VCaP (cell line): ENCODE results near the gene GLMP.

ENCODE experiments used
- H3K27ac ChIP-seq: fragments of 450-650 bp; 2 replicates; pipeline ENCODE4 v1.5.1; 2017
- TF ChIP-seq, protein P1 (sequence below): fragments of 450-650 bp; conservative IDR thresholded peaks from 2 replicates; pipeline ENCODE4 v1.5.1; 2017; ENCODE audit warnings: mild to moderate bottlenecking, moderate library complexity

The GLMP gene

DNA sequence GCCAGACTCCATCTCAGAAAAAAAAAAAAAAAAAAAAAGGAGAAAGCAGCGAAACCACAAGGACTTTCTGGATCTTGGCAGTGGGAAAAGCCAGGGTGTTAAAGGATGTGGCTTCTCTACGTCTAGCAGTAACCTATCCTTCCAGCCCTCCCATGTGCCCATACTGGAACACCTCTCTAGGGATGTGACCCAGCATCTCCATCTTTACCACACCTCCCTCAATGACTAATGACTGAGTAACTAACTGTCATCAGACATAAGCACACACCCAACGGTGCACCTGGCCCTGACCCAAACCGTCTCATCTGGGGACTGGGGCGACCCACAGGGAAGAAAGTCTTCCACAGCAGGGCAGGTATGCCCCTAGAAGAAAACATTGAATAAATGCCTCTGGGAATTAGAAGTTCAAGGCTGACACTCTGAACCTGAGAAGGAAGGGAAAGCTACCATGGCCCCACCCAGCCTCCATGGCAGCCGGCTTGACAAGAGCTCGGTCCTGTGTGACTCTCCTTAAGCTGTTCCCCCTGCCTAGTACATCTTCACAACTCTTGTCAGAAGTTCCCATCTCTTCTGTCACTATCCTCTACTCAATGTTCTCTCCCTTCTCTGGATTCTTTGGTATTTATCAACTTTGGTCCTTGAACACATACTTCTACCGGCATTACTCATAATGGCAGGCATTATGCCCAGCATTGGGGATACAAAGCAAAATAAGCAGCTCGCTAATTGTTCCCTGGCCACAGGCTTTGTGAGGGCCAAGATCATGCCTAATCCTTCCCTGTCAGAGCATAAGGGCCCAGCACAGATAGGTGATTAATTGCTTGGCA lies 32.8 kb downstream of the GLMP start:
- no peak overlapping the region for H3K27ac ChIP-seq
- TF ChIP-seq, protein P1, sequence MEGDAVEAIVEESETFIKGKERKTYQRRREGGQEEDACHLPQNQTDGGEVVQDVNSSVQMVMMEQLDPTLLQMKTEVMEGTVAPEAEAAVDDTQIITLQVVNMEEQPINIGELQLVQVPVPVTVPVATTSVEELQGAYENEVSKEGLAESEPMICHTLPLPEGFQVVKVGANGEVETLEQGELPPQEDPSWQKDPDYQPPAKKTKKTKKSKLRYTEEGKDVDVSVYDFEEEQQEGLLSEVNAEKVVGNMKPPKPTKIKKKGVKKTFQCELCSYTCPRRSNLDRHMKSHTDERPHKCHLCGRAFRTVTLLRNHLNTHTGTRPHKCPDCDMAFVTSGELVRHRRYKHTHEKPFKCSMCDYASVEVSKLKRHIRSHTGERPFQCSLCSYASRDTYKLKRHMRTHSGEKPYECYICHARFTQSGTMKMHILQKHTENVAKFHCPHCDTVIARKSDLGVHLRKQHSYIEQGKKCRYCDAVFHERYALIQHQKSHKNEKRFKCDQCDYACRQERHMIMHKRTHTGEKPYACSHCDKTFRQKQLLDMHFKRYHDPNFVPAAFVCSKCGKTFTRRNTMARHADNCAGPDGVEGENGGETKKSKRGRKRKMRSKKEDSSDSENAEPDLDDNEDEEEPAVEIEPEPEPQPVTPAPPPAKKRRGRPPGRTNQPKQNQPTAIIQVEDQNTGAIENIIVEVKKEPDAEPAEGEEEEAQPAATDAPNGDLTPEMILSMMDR, result no peak

DNA sequence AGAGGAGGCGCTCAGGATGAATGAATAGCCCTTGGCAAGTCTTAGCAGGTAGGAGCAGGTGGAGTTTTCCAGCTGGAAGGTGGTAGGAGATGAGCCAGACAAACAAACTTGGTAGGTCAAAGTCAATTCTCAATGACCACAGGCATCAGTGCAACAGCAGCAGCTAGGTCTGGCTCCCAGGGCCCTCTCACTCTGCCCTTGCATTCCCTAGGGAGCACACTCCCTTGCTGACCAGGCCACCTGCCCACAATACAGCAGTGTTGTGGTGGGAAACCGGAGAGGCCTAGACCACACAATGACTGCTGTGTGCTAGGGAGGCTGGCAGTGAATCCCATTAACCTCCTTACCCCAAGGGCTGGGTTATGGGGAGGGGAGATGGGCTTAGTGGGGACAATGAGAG lies 34.6 kb downstream of the GLMP start:
- TF ChIP-seq, protein P1, result no peak
- no peak overlapping the region for H3K27ac ChIP-seq

DNA sequence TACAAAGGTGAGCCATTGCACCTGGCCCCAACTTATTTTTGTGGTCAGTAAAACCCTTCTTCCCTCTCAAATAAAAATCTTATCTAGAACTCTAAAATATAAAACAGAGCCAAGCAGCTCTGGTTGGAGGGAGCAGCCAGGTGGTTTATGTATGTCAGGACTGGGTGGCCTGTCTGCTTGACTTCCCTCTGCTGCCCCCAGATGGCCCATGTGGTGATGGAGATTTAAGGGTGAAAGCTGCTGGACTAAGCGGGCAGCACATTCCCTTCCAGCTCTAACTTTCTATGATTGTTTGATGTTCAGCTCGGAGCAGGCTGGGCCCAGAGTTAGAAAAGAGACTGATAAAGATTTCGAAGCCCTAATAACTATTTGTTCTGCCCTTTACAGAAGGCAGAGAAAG lies 35.7 kb downstream of the GLMP start:
- TF ChIP-seq, protein P1, result no peak
- no peak overlapping the region for H3K27ac ChIP-seq

DNA sequence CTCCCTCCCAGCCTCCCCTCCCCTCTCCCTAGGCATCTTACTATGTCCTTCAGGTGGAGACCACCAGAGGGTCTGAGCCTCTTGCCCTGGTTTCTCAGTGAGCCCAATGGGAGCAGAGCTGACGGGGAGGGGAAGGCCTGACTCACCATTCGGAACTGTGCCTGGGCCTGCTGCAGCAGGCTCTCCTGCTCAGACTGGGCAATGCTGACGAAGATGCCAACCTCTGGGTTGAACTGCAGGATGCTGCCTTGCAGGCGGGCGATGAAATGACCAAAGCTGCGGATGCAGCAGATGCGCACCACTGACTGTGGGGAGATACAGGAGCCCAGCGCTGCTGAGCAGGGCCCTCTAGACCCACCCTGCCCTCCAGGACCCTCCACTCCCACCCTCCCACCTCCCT lies 36.6 kb downstream of the GLMP start:
- TF ChIP-seq, protein P1, result no peak
- no peak overlapping the region for H3K27ac ChIP-seq

DNA sequence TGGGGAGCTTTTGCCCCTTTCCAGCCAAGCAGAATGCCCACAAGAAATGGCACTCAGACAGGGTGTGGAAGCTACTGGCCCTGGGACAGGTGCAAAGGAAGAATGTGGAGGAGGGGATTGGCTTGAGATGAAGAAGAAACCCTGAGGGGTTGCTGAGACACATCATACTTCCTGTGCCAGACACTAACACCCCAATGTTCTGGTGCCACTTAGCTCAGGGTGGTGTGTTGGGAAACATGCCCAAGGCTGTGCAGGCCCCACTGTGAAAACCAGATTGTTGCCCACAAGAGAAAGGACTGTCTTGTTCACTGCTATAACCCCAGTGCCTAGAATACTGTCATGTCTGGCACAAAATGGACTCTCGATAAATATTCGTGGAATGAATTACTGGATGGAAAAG lies 37.8 kb downstream of the GLMP start:
- H3K27ac ChIP-seq, result no peak overlapping the region
- TF ChIP-seq, protein P1, result no peak

DNA sequence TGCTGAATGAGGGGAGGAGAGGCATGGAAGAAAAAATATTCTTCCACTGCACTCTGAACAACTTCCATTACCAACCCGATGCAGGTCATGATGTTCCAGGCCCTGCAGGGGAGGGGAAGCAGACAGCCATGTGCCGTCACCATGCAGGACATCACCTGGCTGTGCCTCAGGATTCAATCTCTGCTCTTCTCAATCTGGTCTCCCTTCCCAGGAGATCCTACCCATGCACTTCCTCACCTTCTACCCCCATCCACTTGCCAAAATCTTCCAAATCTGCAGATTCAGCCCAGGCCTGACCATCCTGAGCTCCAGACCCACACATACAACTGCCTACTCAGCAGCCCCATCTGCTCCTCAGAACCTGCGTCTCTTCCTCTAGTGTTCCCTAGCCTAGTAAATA lies 41.8 kb downstream of the GLMP start:
- H3K27ac ChIP-seq, result no peak overlapping the region
- TF ChIP-seq, protein P1, result no peak

DNA sequence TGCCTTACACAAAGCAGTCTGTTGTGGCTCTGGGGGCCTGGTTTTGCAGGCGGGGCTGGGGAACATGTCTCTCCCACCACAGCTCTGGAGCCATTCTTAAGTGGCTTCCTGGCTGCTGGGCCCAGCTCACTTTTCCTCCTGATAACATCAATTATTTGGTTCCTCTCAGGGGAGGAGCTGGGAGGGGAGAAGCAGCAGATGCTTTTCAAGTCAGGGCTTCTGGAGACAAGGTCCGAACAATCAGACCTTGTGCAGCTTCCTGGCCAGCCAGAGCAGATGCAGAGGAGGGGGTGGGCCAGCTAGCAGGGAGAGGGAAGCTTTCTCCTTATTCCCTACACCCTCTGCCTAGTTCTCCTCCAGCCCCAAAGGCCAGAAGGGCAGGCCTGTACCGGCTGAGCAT lies 44.0 kb downstream of the GLMP start:
- TF ChIP-seq, protein P1, result no peak
- no peak overlapping the region; the same call in 1 of the 2 replicates for H3K27ac ChIP-seq
